HepG2 (cell line): ENCODE data around the gene LIFR. TPM values are rescaled to one million over a fixed set of nuclear protein-coding genes. Genes with fewer than 3 reads are reported as not detected.

ENCODE experiments used
- CHD4 ChIP-seq: fragments of 200-600 bp; sonication (generic); IDR thresholded peaks from 2 replicates; pipeline ENCODE4 v1.7.0; 2017; ENCODE audit warnings: mild to moderate bottlenecking, low read length, borderline replicate concordance
- SMC3 ChIP-seq: IDR thresholded peaks from 2 replicates; pipeline ENCODE4 v1.6.1; 2011; ENCODE audit warnings: low read length, improper control_type of control experiment
- SOX6 ChIP-seq, 2 experiments: fragments of 450-650 bp in 1 of 2; sonication (generic) in 1 of 2; formaldehyde crosslinking in 1 of 2; IDR thresholded peaks; 2 replicates each; pipeline versions ENCODE4 v1.4.0 to v1.6.1; 2017 to 2020; ENCODE audit warnings: antibody characterized with exemption in 1 of 2, mild to moderate bottlenecking in 1 of 2, missing genetic modification reagents in 1 of 2
- STAG1 ChIP-seq: sonication (generic); formaldehyde crosslinking; IDR thresholded peaks from 2 replicates; pipeline ENCODE4 v1.4.0; 2020; ENCODE audit warnings: missing genetic modification reagents
- SUZ12 ChIP-seq: fragments of 150-350 bp; IDR thresholded peaks from 2 replicates; pipeline ENCODE4 v1.6.1; 2014; ENCODE audit warnings: low read depth, low read length
- ZNF12 ChIP-seq: sonication (generic); formaldehyde crosslinking; IDR thresholded peaks from 2 replicates; pipeline ENCODE4 v1.5.0; 2020; ENCODE audit warnings: missing genetic modification reagents
- polyA plus RNA-seq, 8 experiments: library from polyadenylated mRNA; depleted of rRNA in 3 of 8; stranded (reverse) in 7 of 8; unstranded in 1 of 8; fragments of >200 nt; fragmentation: Illumina TruSeq in 4 of 8; extraction: Trizol in 4 of 8; gene quantifications; 2 replicates each; pipeline versions ENCODE4 v1.2.1 to v1.2.3, GENCODE V29; 2011 to 2016; ENCODE audit warnings: low read depth in 4 of 8, missing spikeins in 1 of 8, mixed read lengths in 1 of 8; ENCODE audit not compliant: insufficient read depth in 1 of 8
- total RNA-seq, 5 experiments: library from RNA; depleted of rRNA; stranded (reverse); fragments of >200 nt; fragmentation: Illumina TruSeq; extraction: Trizol; gene quantifications; 2 replicates each; pipeline ENCODE4 v1.2.3, GENCODE V29; 2016; ENCODE audit warnings: low read depth in 1 of 5
- TF ChIP-seq, protein P1 (sequence below), 2 experiments: sonication (generic) in 1 of 2; formaldehyde crosslinking in 1 of 2; IDR thresholded peaks; 2 replicates each; pipeline versions ENCODE4 v1.4.0 to v1.6.1; 2018 to 2020; ENCODE audit warnings: missing genetic modification reagents in 2 of 2, borderline replicate concordance in 1 of 2, low read depth in 1 of 2, mild to moderate bottlenecking in 1 of 2, missing biosample characterization in 1 of 2
- TF ChIP-seq, protein P2 (sequence below): IDR thresholded peaks from 2 replicates; pipeline ENCODE4 v1.6.1; 2012; ENCODE audit warnings: low read depth, low read length, improper control_type of control experiment
- TF ChIP-seq, protein P3 (sequence below): IDR thresholded peaks from 2 replicates; pipeline ENCODE4 v1.6.1; 2016; ENCODE audit warnings: missing compliant biosample characterization, missing genetic modification reagents, borderline replicate concordance
- TF ChIP-seq, protein P4 (sequence below): sonication (generic); formaldehyde crosslinking; IDR thresholded peaks from 2 replicates; pipeline ENCODE4 v1.5.1; 2020; ENCODE audit warnings: mild to moderate bottlenecking, missing genetic modification reagents, borderline replicate concordance
- TF ChIP-seq, protein P5 (sequence below): sonication (generic); formaldehyde crosslinking; IDR thresholded peaks from 2 replicates; pipeline ENCODE4 v1.8.0; 2022; ENCODE audit warnings: low read depth, missing genetic modification reagents
- TF ChIP-seq, protein P6 (sequence below): IDR thresholded peaks from 2 replicates; pipeline ENCODE4 v1.6.1; 2016; ENCODE audit warnings: low read depth

LIFR gene
- total and polyA plus RNA-seq, 2 of the 13 experiments (the other 11 are each of a cell fraction or from before 2014, with no cell fraction given) = 6.3 to 25.2 TPM

DNA sequence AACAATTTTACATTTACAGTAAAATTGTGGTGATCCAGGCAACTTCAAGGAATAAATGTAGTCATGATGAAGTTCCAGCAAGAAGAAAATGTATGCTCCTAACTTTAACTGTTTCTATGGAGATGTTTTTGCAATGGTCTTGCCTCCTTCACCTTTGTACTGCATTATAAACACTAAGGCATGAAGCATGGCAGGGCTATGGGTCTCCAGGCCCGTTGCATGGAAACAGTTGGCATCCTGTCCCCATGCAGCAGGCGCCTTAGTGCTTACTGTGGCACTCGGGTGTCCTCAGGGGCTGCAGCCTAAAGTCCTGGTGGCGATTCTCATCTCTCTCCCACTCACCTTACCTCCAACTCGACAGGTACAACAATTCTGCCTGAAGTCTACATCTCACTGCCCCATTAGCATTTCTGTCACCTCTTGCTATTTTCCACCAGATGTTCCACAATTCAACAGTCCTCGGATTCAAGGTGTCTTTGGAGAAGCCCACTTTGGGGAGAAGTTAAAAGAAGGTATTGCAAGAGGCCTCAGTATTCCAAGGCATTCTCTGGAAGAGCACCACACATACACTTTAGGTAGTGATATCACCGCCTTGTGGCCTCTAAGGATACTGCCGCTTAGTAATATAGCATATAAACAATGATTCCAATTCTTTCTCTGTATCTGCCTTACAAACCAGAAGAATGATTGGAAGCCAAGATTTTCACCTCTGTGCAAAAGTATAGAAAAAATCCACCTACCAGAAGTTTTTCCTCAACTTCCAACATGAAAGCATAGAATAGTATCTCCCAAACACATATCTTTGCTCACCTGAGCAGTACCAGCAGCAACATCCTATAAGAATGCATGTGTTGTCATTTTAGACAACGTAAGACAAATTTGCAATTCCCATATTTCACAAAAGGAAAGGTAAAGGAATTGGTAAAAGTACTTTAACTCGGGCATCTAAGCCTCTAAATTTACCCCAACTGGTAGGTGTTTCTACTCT, 5.1 kb downstream of the LIFR start (continued):
- TF ChIP-seq, protein P1, sequence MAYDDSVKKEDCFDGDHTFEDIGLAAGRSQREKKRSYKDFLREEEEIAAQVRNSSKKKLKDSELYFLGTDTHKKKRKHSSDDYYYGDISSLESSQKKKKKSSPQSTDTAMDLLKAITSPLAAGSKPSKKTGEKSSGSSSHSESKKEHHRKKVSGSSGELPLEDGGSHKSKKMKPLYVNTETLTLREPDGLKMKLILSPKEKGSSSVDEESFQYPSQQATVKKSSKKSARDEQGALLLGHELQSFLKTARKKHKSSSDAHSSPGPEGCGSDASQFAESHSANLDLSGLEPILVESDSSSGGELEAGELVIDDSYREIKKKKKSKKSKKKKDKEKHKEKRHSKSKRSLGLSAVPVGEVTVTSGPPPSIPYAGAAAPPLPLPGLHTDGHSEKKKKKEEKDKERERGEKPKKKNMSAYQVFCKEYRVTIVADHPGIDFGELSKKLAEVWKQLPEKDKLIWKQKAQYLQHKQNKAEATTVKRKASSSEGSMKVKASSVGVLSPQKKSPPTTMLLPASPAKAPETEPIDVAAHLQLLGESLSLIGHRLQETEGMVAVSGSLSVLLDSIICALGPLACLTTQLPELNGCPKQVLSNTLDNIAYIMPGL (CRISPR knock-in tag; IDR thresholded peaks at IDR 0.05; ENCODE audit: borderline replicate concordance in 1 of 2, low read depth in 1 of 2) = 0 out of 4 replicates have a peak, but pooled peaks of 1 of the 2 experiments have one; percentile 57
- TF ChIP-seq, protein P2, sequence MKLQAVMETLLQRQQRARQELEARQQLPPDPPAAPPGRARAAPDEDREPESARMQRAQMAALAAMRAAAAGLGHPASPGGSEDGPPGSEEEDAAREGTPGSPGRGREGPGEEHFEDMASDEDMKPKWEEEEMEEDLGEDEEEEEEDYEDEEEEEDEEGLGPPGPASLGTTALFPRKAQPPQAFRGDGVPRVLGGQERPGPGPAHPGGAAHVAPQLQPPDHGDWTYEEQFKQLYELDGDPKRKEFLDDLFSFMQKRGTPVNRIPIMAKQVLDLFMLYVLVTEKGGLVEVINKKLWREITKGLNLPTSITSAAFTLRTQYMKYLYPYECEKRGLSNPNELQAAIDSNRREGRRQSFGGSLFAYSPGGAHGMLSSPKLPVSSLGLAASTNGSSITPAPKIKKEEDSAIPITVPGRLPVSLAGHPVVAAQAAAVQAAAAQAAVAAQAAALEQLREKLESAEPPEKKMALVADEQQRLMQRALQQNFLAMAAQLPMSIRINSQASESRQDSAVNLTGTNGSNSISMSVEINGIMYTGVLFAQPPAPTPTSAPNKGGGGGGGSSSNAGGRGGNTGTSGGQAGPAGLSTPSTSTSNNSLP = peak; percentile 73
- TF ChIP-seq, protein P3, sequence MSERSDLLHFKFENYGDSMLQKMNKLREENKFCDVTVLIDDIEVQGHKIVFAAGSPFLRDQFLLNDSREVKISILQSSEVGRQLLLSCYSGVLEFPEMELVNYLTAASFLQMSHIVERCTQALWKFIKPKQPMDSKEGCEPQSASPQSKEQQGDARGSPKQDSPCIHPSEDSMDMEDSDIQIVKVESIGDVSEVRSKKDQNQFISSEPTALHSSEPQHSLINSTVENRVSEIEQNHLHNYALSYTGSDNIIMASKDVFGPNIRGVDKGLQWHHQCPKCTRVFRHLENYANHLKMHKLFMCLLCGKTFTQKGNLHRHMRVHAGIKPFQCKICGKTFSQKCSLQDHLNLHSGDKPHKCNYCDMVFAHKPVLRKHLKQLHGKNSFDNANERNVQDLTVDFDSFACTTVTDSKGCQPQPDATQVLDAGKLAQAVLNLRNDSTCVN (CRISPR knock-in tag) = 0 out of 2 replicates have a peak, but pooled peaks have one; percentile 36
- TF ChIP-seq, protein P4, sequence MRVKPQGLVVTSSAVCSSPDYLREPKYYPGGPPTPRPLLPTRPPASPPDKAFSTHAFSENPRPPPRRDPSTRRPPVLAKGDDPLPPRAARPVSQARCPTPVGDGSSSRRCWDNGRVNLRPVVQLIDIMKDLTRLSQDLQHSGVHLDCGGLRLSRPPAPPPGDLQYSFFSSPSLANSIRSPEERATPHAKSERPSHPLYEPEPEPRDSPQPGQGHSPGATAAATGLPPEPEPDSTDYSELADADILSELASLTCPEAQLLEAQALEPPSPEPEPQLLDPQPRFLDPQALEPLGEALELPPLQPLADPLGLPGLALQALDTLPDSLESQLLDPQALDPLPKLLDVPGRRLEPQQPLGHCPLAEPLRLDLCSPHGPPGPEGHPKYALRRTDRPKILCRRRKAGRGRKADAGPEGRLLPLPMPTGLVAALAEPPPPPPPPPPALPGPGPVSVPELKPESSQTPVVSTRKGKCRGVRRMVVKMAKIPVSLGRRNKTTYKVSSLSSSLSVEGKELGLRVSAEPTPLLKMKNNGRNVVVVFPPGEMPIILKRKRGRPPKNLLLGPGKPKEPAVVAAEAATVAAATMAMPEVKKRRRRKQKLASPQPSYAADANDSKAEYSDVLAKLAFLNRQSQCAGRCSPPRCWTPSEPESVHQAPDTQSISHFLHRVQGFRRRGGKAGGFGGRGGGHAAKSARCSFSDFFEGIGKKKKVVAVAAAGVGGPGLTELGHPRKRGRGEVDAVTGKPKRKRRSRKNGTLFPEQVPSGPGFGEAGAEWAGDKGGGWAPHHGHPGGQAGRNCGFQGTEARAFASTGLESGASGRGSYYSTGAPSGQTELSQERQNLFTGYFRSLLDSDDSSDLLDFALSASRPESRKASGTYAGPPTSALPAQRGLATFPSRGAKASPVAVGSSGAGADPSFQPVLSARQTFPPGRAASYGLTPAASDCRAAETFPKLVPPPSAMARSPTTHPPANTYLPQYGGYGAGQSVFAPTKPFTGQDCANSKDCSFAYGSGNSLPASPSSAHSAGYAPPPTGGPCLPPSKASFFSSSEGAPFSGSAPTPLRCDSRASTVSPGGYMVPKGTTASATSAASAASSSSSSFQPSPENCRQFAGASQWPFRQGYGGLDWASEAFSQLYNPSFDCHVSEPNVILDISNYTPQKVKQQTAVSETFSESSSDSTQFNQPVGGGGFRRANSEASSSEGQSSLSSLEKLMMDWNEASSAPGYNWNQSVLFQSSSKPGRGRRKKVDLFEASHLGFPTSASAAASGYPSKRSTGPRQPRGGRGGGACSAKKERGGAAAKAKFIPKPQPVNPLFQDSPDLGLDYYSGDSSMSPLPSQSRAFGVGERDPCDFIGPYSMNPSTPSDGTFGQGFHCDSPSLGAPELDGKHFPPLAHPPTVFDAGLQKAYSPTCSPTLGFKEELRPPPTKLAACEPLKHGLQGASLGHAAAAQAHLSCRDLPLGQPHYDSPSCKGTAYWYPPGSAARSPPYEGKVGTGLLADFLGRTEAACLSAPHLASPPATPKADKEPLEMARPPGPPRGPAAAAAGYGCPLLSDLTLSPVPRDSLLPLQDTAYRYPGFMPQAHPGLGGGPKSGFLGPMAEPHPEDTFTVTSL (CRISPR knock-in tag) = no peak
- TF ChIP-seq, protein P5, sequence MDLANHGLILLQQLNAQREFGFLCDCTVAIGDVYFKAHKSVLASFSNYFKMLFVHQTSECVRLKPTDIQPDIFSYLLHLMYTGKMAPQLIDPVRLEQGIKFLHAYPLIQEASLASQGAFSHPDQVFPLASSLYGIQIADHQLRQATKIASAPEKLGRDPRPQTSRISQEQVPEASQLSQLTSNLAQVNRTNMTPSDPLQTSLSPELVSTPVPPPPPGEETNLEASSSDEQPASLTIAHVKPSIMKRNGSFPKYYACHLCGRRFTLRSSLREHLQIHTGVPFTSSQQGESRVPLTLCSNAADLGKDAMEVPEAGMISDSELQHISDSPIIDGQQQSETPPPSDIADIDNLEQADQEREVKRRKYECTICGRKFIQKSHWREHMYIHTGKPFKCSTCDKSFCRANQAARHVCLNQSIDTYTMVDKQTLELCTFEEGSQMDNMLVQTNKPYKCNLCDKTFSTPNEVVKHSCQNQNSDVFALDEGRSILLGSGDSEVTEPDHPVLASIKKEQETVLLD (CRISPR knock-in tag) = no peak
- TF ChIP-seq SMC3 = peak; percentile 91
- TF ChIP-seq SOX6 (IDR thresholded peaks at IDR 0.05) = no peak
- TF ChIP-seq SOX6 (CRISPR knock-in tag; IDR thresholded peaks at IDR 0.05) = peak; percentile 26; the same call in 1 of the 2 replicates
- peak; percentile 63; the same call in 1 of the 2 replicates for TF ChIP-seq CHD4
- no peak for TF ChIP-seq SUZ12
- peak; percentile 70 for TF ChIP-seq STAG1 (CRISPR knock-in tag)
- TF ChIP-seq, protein P6, sequence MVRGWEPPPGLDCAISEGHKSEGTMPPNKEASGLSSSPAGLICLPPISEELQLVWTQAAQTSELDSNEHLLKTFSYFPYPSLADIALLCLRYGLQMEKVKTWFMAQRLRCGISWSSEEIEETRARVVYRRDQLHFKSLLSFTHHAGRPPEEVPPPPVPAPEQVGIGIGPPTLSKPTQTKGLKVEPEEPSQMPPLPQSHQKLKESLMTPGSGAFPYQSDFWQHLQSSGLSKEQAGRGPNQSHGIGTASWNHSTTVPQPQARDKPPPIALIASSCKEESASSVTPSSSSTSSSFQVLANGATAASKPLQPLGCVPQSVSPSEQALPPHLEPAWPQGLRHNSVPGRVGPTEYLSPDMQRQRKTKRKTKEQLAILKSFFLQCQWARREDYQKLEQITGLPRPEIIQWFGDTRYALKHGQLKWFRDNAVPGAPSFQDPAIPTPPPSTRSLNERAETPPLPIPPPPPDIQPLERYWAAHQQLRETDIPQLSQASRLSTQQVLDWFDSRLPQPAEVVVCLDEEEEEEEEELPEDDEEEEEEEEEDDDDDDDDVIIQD = 0 out of 2 replicates have a peak, but pooled peaks have one; percentile 26
- no peak for TF ChIP-seq ZNF12 (CRISPR knock-in tag)
